C4-2B (cell line): ENCODE data around the gene ZDBF2.

Experiments
- CTCF ChIP-seq: fragments of 450-650 bp; conservative IDR thresholded peaks from 2 replicates; pipeline ENCODE4 v1.5.1; 2017; ENCODE audit warnings: mild to moderate bottlenecking
- ZFX ChIP-seq: fragments of 450-650 bp; IDR thresholded peaks from 2 replicates; pipeline ENCODE4 v1.6.1; 2017

GRCh38 chr2:206323486-206323885 is 49.0 kb downstream of the ZDBF2 start:
- TF ChIP-seq CTCF, result no peak
- TF ChIP-seq ZFX, result no peak
